Lower lobe of right lung (tissue), 2 donors: ENCODE results near the gene EXPH5. TPM values are rescaled to one million over a fixed set of nuclear protein-coding genes. Genes with fewer than 3 reads are reported as not detected.
"Not testable (repeated sequence)": the region's sequence is repeated elsewhere in the genome, so short reads cannot be mapped to it uniquely, and the experiment has no call there.

Experiments used
- ATAC-seq, 2 donors: fragments of 200-7000 bp; cut with Tn5 transposase; one replicate each; pipeline ENCODE4 v1.9.1; 2020 to 2022; ENCODE audit warnings: mild to moderate bottlenecking in 2 of 2, moderate library complexity in 2 of 2
- DNase-seq: peaks from one replicate; pipeline ENCODE4 v3.0.0-alpha.2; 2020
- H3K27ac ChIP-seq: fragments of 200-600 bp; one replicate; pipeline ENCODE4 v1.8.0; 2022
- H3K27me3 ChIP-seq: fragments of 200-600 bp; one replicate; pipeline ENCODE4 v1.8.0; 2022; ENCODE audit warnings: low read depth
- H3K36me3 ChIP-seq: fragments of 200-600 bp; one replicate; pipeline ENCODE4 v1.8.0; 2022; ENCODE audit warnings: mild to moderate bottlenecking
- H3K4me1 ChIP-seq: fragments of 200-600 bp; one replicate; pipeline ENCODE4 v1.8.0; 2022
- H3K4me3 ChIP-seq: fragments of 200-600 bp; one replicate; pipeline ENCODE4 v1.8.0; 2022; ENCODE audit warnings: mild to moderate bottlenecking
- H3K9me3 ChIP-seq: fragments of 200-600 bp; one replicate; pipeline ENCODE4 v1.8.0; 2022
- CTCF ChIP-seq: fragments of 200-600 bp; IDR thresholded peaks from one replicate; pipeline ENCODE4 v1.8.0; 2022; ENCODE audit warnings: antibody characterized with exemption, mild to moderate bottlenecking
- intact Hi-C: fragments of 100-400 bp; cut with DNase I; formaldehyde crosslinking; loops from one replicate; pipeline ENCODE4 v1.11.0; 2022
- total RNA-seq: library from RNA; stranded (reverse); fragmentation: NEBNext Ultra II Directional; extraction: Animal tissue kit (Norgen Biotek cat#: 25700); gene quantifications from one replicate; pipeline ENCODE4 v1.2.1, GENCODE V29; 2021
- donor health status: DM: no; HTN: yes; CAD: no; lungs with severe emphysema.

EXPH5 gene
- total RNA-seq, 1 donor from 2014 or later, result 34.9 TPM

GRCh38 chr11:108586600-108586999 is 7.0 kb downstream of the EXPH5 start:
- Histone ChIP-seq H3K27ac (no peak overlapping the region), H3K36me3 (no peaks in the 10 kb centered on the region), H3K4me3 (no peak overlapping the region), H3K4me1 (peaks cover 10% of the 10 kb centered on the region), H3K27me3 (no peaks in the 10 kb centered on the region), H3K9me3 (no peaks in the 10 kb centered on the region)
- no peak for TF ChIP-seq CTCF
- ATAC-seq (peak; percentile 51 to 52), DNase-seq (no peak)
- intact Hi-C loops, result no loop called here

- H3K27me3 ChIP-seq, H3K4me1 ChIP-seq, H3K9me3 ChIP-seq, H3K27ac ChIP-seq, H3K36me3 ChIP-seq, DNase-seq, H3K4me3 ChIP-seq, intact Hi-C loops, ATAC-seq: not testable (repeated sequence)
These were observed 7.4 kb downstream of the EXPH5 start for GRCh38 chr11:108586185-108586584.

- H3K36me3 ChIP-seq, result no peaks in the 10 kb centered on the region
- no peak for TF ChIP-seq CTCF
- H3K9me3 ChIP-seq, result no peaks in the 10 kb centered on the region
- no peaks in the 10 kb centered on the region for H3K27me3 ChIP-seq
- H3K4me1 ChIP-seq, result peaks cover 9% of the 10 kb centered on the region
- H3K4me3 ChIP-seq, result no peak overlapping the region
- H3K27ac ChIP-seq, result no peak overlapping the region
- DNase-seq (no peak), ATAC-seq (no peak)
- intact Hi-C loops, result no loop called here
These were observed 8.6 kb downstream of the EXPH5 start for GRCh38 chr11:108584973-108585372.

GRCh38 chr11:108580645-108581044 is 12.9 kb downstream of the EXPH5 start:
- ATAC-seq (no peak), DNase-seq (no peak)
- intact Hi-C loops, result no loop called here
- Histone ChIP-seq H3K27me3 (no peaks in the 10 kb centered on the region), H3K4me3 (no peak overlapping the region), H3K9me3 (no peaks in the 10 kb centered on the region), H3K27ac (no peak overlapping the region), H3K4me1 (no peaks in the 10 kb centered on the region), H3K36me3 (no peaks in the 10 kb centered on the region)
- no peak for TF ChIP-seq CTCF

GRCh38 chr11:108580043-108580442 is 13.5 kb downstream of the EXPH5 start:
- intact Hi-C loops, result no loop called here
- Histone ChIP-seq H3K36me3 (no peaks in the 10 kb centered on the region), H3K4me1 (no peaks in the 10 kb centered on the region), H3K27ac (no peak overlapping the region), H3K27me3 (no peaks in the 10 kb centered on the region), H3K4me3 (no peak overlapping the region), H3K9me3 (no peaks in the 10 kb centered on the region)
- no peak for ATAC-seq
- TF ChIP-seq CTCF, result no peak
- no peak for DNase-seq

DNA sequence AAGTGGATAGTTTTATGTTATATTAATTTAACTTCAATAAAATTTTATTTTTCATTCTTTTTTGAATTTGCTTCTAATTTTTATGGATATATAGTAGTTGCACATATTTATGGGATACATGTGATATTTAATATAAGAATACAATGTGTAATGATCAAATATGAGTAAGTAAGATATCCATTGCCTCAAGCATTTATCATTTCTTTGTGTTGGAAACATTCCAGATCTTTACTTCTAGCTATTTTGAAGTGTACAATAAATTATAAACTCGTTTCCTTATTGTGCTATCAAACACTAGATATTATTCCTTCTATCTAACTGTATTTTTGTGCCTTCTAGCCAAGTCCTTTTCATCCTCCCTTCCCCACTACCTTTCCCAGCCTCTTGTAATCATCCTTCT is 17.0 kb downstream of the EXPH5 start:
- H3K27ac ChIP-seq, result no peak overlapping the region
- ATAC-seq (no peak), DNase-seq (no peak)
- H3K4me3 ChIP-seq, result no peak overlapping the region
- intact Hi-C loops, result no loop called here
- no peak for TF ChIP-seq CTCF
- H3K9me3 ChIP-seq, result peaks cover 4% of the 10 kb centered on the region
- no peaks in the 10 kb centered on the region for H3K4me1 ChIP-seq
- no peaks in the 10 kb centered on the region for H3K36me3 ChIP-seq
- no peaks in the 10 kb centered on the region for H3K27me3 ChIP-seq
